GM19035 (cell line): ENCODE results near the gene GRIK4.
"Not testable (repeated sequence)": the region's sequence is repeated elsewhere in the genome, so short reads cannot be mapped to it uniquely, and the experiment has no call there.

Experiments used
- ATAC-seq: cut with Tn5 transposase; IDR thresholded peaks from one replicate; pipeline ENCODE4 v1.9.1; 2021; ENCODE audit not compliant: unreplicated experiment

GRIK4 gene

GRCh38 chr11:120773501-120774031 lies 262.0 kb downstream of the GRIK4 start:
- ATAC-seq = peak; percentile 96

GRCh38 chr11:120774591-120775386 lies 263.2 kb downstream of the GRIK4 start:
- ATAC-seq = no peak

GRCh38 chr11:120775986-120776951 lies 264.7 kb downstream of the GRIK4 start:
- no peak for ATAC-seq

- ATAC-seq = no peak
Observed at GRCh38 chr11:120778685-120779490, 267.3 kb downstream of the GRIK4 start.

GRCh38 chr11:120780239-120780638 lies 268.7 kb downstream of the GRIK4 start:
- no peak for ATAC-seq

GRCh38 chr11:120781486-120782120 lies 270.1 kb downstream of the GRIK4 start:
- no peak for ATAC-seq

- no peak for ATAC-seq
Observed at GRCh38 chr11:120784566-120785251, 273.2 kb downstream of the GRIK4 start.

- ATAC-seq = no peak
Observed at GRCh38 chr11:120785576-120785975, 274.0 kb downstream of the GRIK4 start.

- no peak for ATAC-seq
Observed at GRCh38 chr11:120786206-120786735, 274.7 kb downstream of the GRIK4 start.

GRCh38 chr11:120787224-120787623 lies 275.7 kb downstream of the GRIK4 start:
- not testable (repeated sequence) for ATAC-seq

GRCh38 chr11:120789391-120789790 lies 277.8 kb downstream of the GRIK4 start:
- no peak for ATAC-seq

GRCh38 chr11:120792306-120792705 lies 280.8 kb downstream of the GRIK4 start:
- ATAC-seq = no peak

GRCh38 chr11:120793150-120793549 lies 281.6 kb downstream of the GRIK4 start:
- ATAC-seq = no peak

GRCh38 chr11:120793806-120794479 lies 282.4 kb downstream of the GRIK4 start:
- ATAC-seq = no peak

GRCh38 chr11:120794748-120795147 lies 283.2 kb downstream of the GRIK4 start:
- ATAC-seq = no peak

- no peak for ATAC-seq
Observed at GRCh38 chr11:120795185-120795584, 283.6 kb downstream of the GRIK4 start.

- no peak for ATAC-seq
Observed at GRCh38 chr11:120797143-120797542, 285.6 kb downstream of the GRIK4 start.

- no peak for ATAC-seq
Observed at GRCh38 chr11:120798854-120799253, 287.3 kb downstream of the GRIK4 start.

- ATAC-seq = no peak
Observed at GRCh38 chr11:120800206-120800605, 288.7 kb downstream of the GRIK4 start.
